K562 (cell line): Measurements from ENCODE around the gene PIGV. TPM values are rescaled to one million over a fixed set of nuclear protein-coding genes. Genes with fewer than 3 reads are reported as not detected.

Experiments used
- CEBPG ChIP-seq, 3 experiments: fragments of 200-800 bp in 1 of 3; sonication (Bioruptor generic) in 1 of 3; sonication (generic) in 1 of 3; formaldehyde crosslinking in 1 of 3; IDR thresholded peaks in 2 of 3; conservative IDR thresholded peaks in 1 of 3; 2 replicates each; pipeline versions ENCODE4 v1.6.1 to v1.8.0; 2016 to 2022; ENCODE audit warnings: missing compliant biosample characterization in 2 of 3, missing genetic modification characterization in 2 of 3, mild to moderate bottlenecking in 1 of 3, missing genetic modification reagents in 1 of 3
- IFI16 ChIP-seq: fragments of 250-450 bp; sonication (Bioruptor Pico); IDR thresholded peaks from 2 replicates; pipeline ENCODE4 v2.1.2; 2022; ENCODE audit warnings: mild to moderate bottlenecking, inconsistent platforms
- NBN ChIP-seq: fragments of 450-650 bp; IDR thresholded peaks from 2 replicates; pipeline ENCODE4 v1.6.1; 2016; ENCODE audit warnings: low read depth, mild to moderate bottlenecking
- PML ChIP-seq: IDR thresholded peaks from 2 replicates; pipeline ENCODE4 v1.6.1; 2012; ENCODE audit warnings: low read length, inconsistent platforms
- PRPF4 ChIP-seq: fragments of 200-400 bp; formaldehyde crosslinking; IDR thresholded peaks from one replicate; pipeline ENCODE4 v1.6.1; 2017; ENCODE audit warnings: low read length, low read depth, mild to moderate bottlenecking; ENCODE audit not compliant: insufficient read depth, poor library complexity, severe bottlenecking
- polyA plus RNA-seq, 8 experiments: library from polyadenylated mRNA; depleted of rRNA in 4 of 8; stranded (reverse) in 5 of 8; unstranded in 3 of 8; fragments of >200 nt; fragmentation: Nextera tagmentation in 2 of 8; fragmentation: Illumina TruSeq in 1 of 8; extraction: Ambion mirVana in 2 of 8; extraction: Trizol in 1 of 8; gene quantifications; 2 replicates each; pipeline versions ENCODE4 v1.2.1 to v1.2.3, GENCODE V29; 2011 to 2014; ENCODE audit warnings: inconsistent platforms in 1 of 8, missing spikeins in 1 of 8
- total RNA-seq, 7 experiments: library from RNA; depleted of rRNA in 6 of 7; stranded (reverse); fragments of >200 nt in 6 of 7; fragmentation: Illumina TruSeq in 2 of 7; extraction: Trizol in 2 of 7; gene quantifications; 2 replicates each; pipeline versions ENCODE4 v1.2.1 to v1.2.3, GENCODE V29; 2011 to 2021; ENCODE audit warnings: low replicate concordance in 1 of 7
- TF ChIP-seq, protein P1 (sequence below): sonication (generic); formaldehyde crosslinking; IDR thresholded peaks from 2 replicates; pipeline ENCODE4 v1.8.1; 2023; ENCODE audit warnings: missing genetic modification reagents, mild to moderate bottlenecking, borderline replicate concordance
- TF ChIP-seq, protein P2 (sequence below): sonication (generic); formaldehyde crosslinking; IDR thresholded peaks from 2 replicates; pipeline ENCODE4 v1.8.0; 2023; ENCODE audit warnings: missing genetic modification reagents, mild to moderate bottlenecking, borderline replicate concordance
- TF ChIP-seq, protein P3 (sequence below): IDR thresholded peaks from 3 replicates; pipeline ENCODE4 v1.6.1; 2011; ENCODE audit warnings: borderline replicate concordance, mild to moderate bottlenecking; ENCODE audit not compliant: insufficient read length, insufficient read depth

The PIGV gene
- total and polyA plus RNA-seq, 9 of the 15 experiments (the other 6 are each of a cell fraction or from before 2014, with no cell fraction given), result 8.4 to 21.8 (median 11.7) TPM

DNA sequence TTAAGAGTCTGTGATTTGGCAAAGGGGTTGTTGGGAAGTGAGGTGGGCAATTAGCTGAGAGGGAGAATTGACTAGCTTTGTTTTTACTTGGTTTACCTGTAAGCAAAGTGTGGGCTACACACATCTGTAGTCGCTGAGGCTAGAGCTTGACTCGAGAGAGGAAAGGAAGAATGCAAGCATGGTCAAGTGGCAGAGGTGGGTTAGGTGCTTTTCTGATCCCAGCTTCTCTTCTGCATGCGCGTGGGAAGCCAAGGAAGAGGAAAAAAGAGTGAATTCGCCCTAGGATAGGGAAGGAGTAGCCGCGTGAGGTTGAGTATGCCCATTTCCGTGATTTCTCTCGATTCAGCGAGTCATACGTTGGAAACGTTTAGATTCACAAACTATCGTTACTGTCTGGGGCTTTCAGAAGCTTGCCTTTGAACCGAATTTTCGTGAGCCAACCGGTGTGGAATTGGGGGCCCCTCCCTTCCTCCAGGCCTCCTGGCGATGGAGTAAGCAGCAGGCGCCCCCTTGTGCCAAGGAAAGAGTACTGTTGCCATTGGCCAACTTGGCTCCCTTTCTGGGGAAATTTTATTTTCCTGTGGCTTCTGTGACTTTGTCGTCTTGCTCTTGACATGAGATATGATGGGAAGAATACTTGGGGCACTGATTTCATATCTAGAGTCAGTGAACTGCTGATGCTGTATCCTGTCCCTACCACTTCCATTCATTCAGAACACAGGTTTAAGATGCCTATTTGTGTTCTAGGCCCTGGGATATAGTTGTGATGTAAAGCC is 1.3 kb downstream of the PIGV start (continued):
- TF ChIP-seq, protein P1, sequence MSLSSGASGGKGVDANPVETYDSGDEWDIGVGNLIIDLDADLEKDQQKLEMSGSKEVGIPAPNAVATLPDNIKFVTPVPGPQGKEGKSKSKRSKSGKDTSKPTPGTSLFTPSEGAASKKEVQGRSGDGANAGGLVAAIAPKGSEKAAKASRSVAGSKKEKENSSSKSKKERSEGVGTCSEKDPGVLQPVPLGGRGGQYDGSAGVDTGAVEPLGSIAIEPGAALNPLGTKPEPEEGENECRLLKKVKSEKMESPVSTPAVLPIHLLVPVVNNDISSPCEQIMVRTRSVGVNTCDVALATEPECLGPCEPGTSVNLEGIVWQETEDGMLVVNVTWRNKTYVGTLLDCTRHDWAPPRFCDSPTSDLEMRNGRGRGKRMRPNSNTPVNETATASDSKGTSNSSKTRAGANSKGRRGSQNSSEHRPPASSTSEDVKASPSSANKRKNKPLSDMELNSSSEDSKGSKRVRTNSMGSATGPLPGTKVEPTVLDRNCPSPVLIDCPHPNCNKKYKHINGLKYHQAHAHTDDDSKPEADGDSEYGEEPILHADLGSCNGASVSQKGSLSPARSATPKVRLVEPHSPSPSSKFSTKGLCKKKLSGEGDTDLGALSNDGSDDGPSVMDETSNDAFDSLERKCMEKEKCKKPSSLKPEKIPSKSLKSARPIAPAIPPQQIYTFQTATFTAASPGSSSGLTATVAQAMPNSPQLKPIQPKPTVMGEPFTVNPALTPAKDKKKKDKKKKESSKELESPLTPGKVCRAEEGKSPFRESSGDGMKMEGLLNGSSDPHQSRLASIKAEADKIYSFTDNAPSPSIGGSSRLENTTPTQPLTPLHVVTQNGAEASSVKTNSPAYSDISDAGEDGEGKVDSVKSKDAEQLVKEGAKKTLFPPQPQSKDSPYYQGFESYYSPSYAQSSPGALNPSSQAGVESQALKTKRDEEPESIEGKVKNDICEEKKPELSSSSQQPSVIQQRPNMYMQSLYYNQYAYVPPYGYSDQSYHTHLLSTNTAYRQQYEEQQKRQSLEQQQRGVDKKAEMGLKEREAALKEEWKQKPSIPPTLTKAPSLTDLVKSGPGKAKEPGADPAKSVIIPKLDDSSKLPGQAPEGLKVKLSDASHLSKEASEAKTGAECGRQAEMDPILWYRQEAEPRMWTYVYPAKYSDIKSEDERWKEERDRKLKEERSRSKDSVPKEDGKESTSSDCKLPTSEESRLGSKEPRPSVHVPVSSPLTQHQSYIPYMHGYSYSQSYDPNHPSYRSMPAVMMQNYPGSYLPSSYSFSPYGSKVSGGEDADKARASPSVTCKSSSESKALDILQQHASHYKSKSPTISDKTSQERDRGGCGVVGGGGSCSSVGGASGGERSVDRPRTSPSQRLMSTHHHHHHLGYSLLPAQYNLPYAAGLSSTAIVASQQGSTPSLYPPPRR (CRISPR knock-in tag), result no peak
- TF ChIP-seq PRPF4, result no peak
- TF ChIP-seq NBN, result peak; percentile 68; the same call in 1 of the 2 replicates
- TF ChIP-seq IFI16, result no peak
- TF ChIP-seq, protein P2, sequence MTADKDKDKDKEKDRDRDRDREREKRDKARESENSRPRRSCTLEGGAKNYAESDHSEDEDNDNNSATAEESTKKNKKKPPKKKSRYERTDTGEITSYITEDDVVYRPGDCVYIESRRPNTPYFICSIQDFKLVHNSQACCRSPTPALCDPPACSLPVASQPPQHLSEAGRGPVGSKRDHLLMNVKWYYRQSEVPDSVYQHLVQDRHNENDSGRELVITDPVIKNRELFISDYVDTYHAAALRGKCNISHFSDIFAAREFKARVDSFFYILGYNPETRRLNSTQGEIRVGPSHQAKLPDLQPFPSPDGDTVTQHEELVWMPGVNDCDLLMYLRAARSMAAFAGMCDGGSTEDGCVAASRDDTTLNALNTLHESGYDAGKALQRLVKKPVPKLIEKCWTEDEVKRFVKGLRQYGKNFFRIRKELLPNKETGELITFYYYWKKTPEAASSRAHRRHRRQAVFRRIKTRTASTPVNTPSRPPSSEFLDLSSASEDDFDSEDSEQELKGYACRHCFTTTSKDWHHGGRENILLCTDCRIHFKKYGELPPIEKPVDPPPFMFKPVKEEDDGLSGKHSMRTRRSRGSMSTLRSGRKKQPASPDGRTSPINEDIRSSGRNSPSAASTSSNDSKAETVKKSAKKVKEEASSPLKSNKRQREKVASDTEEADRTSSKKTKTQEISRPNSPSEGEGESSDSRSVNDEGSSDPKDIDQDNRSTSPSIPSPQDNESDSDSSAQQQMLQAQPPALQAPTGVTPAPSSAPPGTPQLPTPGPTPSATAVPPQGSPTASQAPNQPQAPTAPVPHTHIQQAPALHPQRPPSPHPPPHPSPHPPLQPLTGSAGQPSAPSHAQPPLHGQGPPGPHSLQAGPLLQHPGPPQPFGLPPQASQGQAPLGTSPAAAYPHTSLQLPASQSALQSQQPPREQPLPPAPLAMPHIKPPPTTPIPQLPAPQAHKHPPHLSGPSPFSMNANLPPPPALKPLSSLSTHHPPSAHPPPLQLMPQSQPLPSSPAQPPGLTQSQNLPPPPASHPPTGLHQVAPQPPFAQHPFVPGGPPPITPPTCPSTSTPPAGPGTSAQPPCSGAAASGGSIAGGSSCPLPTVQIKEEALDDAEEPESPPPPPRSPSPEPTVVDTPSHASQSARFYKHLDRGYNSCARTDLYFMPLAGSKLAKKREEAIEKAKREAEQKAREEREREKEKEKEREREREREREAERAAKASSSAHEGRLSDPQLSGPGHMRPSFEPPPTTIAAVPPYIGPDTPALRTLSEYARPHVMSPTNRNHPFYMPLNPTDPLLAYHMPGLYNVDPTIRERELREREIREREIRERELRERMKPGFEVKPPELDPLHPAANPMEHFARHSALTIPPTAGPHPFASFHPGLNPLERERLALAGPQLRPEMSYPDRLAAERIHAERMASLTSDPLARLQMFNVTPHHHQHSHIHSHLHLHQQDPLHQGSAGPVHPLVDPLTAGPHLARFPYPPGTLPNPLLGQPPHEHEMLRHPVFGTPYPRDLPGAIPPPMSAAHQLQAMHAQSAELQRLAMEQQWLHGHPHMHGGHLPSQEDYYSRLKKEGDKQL (CRISPR knock-in tag), result no peak
- TF ChIP-seq CEBPG (CRISPR knock-in tag; IDR thresholded peaks at IDR 0.05), result peak; percentile 8; the same call in 1 of the 2 replicates
- peak; percentile 35 to 59; a peak in 2 of 4 replicates for TF ChIP-seq CEBPG (tag; conservative IDR thresholded peaks at IDR 0.05 in 1 of 2, IDR thresholded peaks at IDR 0.05 in 1 of 2)
- TF ChIP-seq, protein P3, sequence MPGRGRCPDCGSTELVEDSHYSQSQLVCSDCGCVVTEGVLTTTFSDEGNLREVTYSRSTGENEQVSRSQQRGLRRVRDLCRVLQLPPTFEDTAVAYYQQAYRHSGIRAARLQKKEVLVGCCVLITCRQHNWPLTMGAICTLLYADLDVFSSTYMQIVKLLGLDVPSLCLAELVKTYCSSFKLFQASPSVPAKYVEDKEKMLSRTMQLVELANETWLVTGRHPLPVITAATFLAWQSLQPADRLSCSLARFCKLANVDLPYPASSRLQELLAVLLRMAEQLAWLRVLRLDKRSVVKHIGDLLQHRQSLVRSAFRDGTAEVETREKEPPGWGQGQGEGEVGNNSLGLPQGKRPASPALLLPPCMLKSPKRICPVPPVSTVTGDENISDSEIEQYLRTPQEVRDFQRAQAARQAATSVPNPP, result no peak
- TF ChIP-seq PML, result no peak
